ENCODE results near the gene PRKG2.
"Not testable (repeated sequence)": the region's sequence is repeated elsewhere in the genome, so short reads cannot be mapped to it uniquely, and the experiment has no call there.

PRKG2 gene

GRCh38 chr4:81165861-81166430 is 49.1 kb downstream of the PRKG2 start:
- no peaks in the 10 kb centered on the region for H3K9me3 Mint-ChIP-seq

GRCh38 chr4:81164623-81165416 is 50.2 kb downstream of the PRKG2 start:
- no peaks in the 10 kb centered on the region for H3K27me3 Mint-ChIP-seq

More at GRCh38 chr4:81165861-81166430, 49.1 kb downstream of the PRKG2 start:
- no peaks in the 10 kb centered on the region for H3K27me3 Mint-ChIP-seq
- DNase-seq: no peak
- no peak for ATAC-seq (replicated peaks)
- H3K27ac Mint-ChIP-seq: no peak overlapping the region
- H3K4me3 Mint-ChIP-seq: no peak overlapping the region
- no peaks in the 10 kb centered on the region for H3K4me1 Mint-ChIP-seq (ENCODE audit: low read depth in 2 of 2)
- no peaks in the 10 kb centered on the region for H3K36me3 Mint-ChIP-seq (ENCODE audit: insufficient read depth)

GRCh38 chr4:81164126-81164525 is 50.9 kb downstream of the PRKG2 start:
- Mint-ChIP-seq H3K27ac (no peak overlapping the region), H3K4me1 (ENCODE audit: low read depth in 2 of 2) (no peaks in the 10 kb centered on the region), H3K4me3 (no peak overlapping the region), H3K36me3 (ENCODE audit: insufficient read depth) (no peaks in the 10 kb centered on the region), H3K9me3 (no peaks in the 10 kb centered on the region), H3K27me3 (no peaks in the 10 kb centered on the region)
- DNase-seq: no peak
- no peak for ATAC-seq (replicated peaks)

More at GRCh38 chr4:81164623-81165416, 50.2 kb downstream of the PRKG2 start:
- ATAC-seq (replicated peaks): no peak
- Mint-ChIP-seq H3K9me3 (no peaks in the 10 kb centered on the region), H3K27ac (no peak overlapping the region), H3K4me3 (no peak overlapping the region), H3K4me1 (ENCODE audit: low read depth in 2 of 2) (no peaks in the 10 kb centered on the region), H3K36me3 (ENCODE audit: insufficient read depth) (no peaks in the 10 kb centered on the region)
- no peak for DNase-seq

- Mint-ChIP-seq H3K4me3 (no peak overlapping the region), H3K27ac (no peak overlapping the region), H3K4me1 (ENCODE audit: low read depth in 2 of 2) (no peaks in the 10 kb centered on the region), H3K36me3 (ENCODE audit: insufficient read depth) (no peaks in the 10 kb centered on the region), H3K9me3 (no peaks in the 10 kb centered on the region), H3K27me3 (no peaks in the 10 kb centered on the region)
- no peak for DNase-seq
- no peak for ATAC-seq (replicated peaks)
Observed at GRCh38 chr4:81162752-81163458, 52.1 kb downstream of the PRKG2 start.

GRCh38 chr4:81153714-81154323 is 61.2 kb downstream of the PRKG2 start:
- DNase-seq: peak; percentile 11 to 14 (median 12)
- not testable (repeated sequence) for H3K4me1 Mint-ChIP-seq (ENCODE audit: low read depth in 2 of 2); H3K36me3 Mint-ChIP-seq (ENCODE audit: insufficient read depth); ATAC-seq (replicated peaks); H3K9me3 Mint-ChIP-seq
- H3K27ac Mint-ChIP-seq: peak overlapping the region; percentile 78 to 91
- peak overlapping the region; percentile 81 to 88 for H3K4me3 Mint-ChIP-seq
- peaks cover 5 to 11% of the 10 kb centered on the region in 2 donors for H3K27me3 Mint-ChIP-seq

- ATAC-seq (replicated peaks) (no peak), DNase-seq (no peak)
- Mint-ChIP-seq H3K27me3 (peaks cover 5 to 11% of the 10 kb centered on the region in 2 donors), H3K4me1 (ENCODE audit: low read depth in 2 of 2) (peaks cover 0 to 3% of the 10 kb centered on the region in 2 donors), H3K9me3 (peaks cover 0 to 1% of the 10 kb centered on the region in 2 donors), H3K4me3 (peak overlapping the region; percentile 81 to 88), H3K36me3 (ENCODE audit: insufficient read depth) (no peaks in the 10 kb centered on the region), H3K27ac (peak overlapping the region; percentile 78 to 91)
Observed at GRCh38 chr4:81152839-81153713, 61.9 kb downstream of the PRKG2 start.

GRCh38 chr4:81149976-81150375 is 65.0 kb downstream of the PRKG2 start:
- Mint-ChIP-seq H3K4me1 (ENCODE audit: low read depth in 2 of 2) (peaks cover 0 to 3% of the 10 kb centered on the region in 2 donors), H3K27me3 (no peaks in the 10 kb centered on the region), H3K4me3 (no peak overlapping the region), H3K36me3 (ENCODE audit: insufficient read depth) (no peaks in the 10 kb centered on the region), H3K9me3 (peaks cover 0 to 1% of the 10 kb centered on the region in 2 donors), H3K27ac (no peak overlapping the region)
- DNase-seq: no peak
- ATAC-seq (replicated peaks): no peak

- no peak overlapping the region for H3K27ac Mint-ChIP-seq
- peaks cover 0 to under 1% of the 10 kb centered on the region in 2 donors for H3K4me1 Mint-ChIP-seq (ENCODE audit: low read depth in 2 of 2)
- DNase-seq (no peak), ATAC-seq (replicated peaks) (no peak)
- H3K27me3 Mint-ChIP-seq: no peaks in the 10 kb centered on the region
- H3K4me3 Mint-ChIP-seq: no peak overlapping the region
- peaks cover 0 to under 1% of the 10 kb centered on the region in 2 donors for H3K9me3 Mint-ChIP-seq
- peaks cover 2% of the 10 kb centered on the region for H3K36me3 Mint-ChIP-seq (ENCODE audit: insufficient read depth)
Observed at GRCh38 chr4:81148576-81148975, 66.4 kb downstream of the PRKG2 start.

- H3K36me3 Mint-ChIP-seq (ENCODE audit: insufficient read depth): peaks cover 2% of the 10 kb centered on the region
- H3K9me3 Mint-ChIP-seq: no peaks in the 10 kb centered on the region
- no peak overlapping the region for H3K4me3 Mint-ChIP-seq
- no peaks in the 10 kb centered on the region for H3K4me1 Mint-ChIP-seq (ENCODE audit: low read depth in 2 of 2)
- H3K27ac Mint-ChIP-seq: no peak overlapping the region
- DNase-seq (no peak), ATAC-seq (replicated peaks) (no peak)
- H3K27me3 Mint-ChIP-seq: no peaks in the 10 kb centered on the region
Observed at GRCh38 chr4:81146466-81146865, 68.6 kb downstream of the PRKG2 start.

GRCh38 chr4:81143183-81143582 is 71.8 kb downstream of the PRKG2 start:
- ATAC-seq (replicated peaks): no peak
- H3K4me1 Mint-ChIP-seq (ENCODE audit: low read depth in 2 of 2): no peaks in the 10 kb centered on the region
- no peak for DNase-seq
- no peak overlapping the region for H3K27ac Mint-ChIP-seq
- H3K27me3 Mint-ChIP-seq: no peaks in the 10 kb centered on the region
- H3K36me3 Mint-ChIP-seq (ENCODE audit: insufficient read depth): peaks cover 2% of the 10 kb centered on the region
- H3K9me3 Mint-ChIP-seq: no peaks in the 10 kb centered on the region
- no peak overlapping the region for H3K4me3 Mint-ChIP-seq

GRCh38 chr4:81142744-81143143 is 72.3 kb downstream of the PRKG2 start:
- H3K9me3 Mint-ChIP-seq: no peaks in the 10 kb centered on the region
- H3K4me3 Mint-ChIP-seq: no peak overlapping the region
- H3K36me3 Mint-ChIP-seq (ENCODE audit: insufficient read depth): peaks cover 2% of the 10 kb centered on the region
- ATAC-seq (replicated peaks) (no peak), DNase-seq (no peak)
- H3K27me3 Mint-ChIP-seq: no peaks in the 10 kb centered on the region
- H3K27ac Mint-ChIP-seq: no peak overlapping the region
- H3K4me1 Mint-ChIP-seq (ENCODE audit: low read depth in 2 of 2): no peaks in the 10 kb centered on the region

- no peaks in the 10 kb centered on the region for H3K27me3 Mint-ChIP-seq
- ATAC-seq (replicated peaks) (no peak), DNase-seq (no peak)
- no peaks in the 10 kb centered on the region for H3K9me3 Mint-ChIP-seq
- no peaks in the 10 kb centered on the region for H3K4me1 Mint-ChIP-seq (ENCODE audit: low read depth in 2 of 2)
- no peak overlapping the region for H3K4me3 Mint-ChIP-seq
- H3K27ac Mint-ChIP-seq: no peak overlapping the region
- no peaks in the 10 kb centered on the region for H3K36me3 Mint-ChIP-seq (ENCODE audit: insufficient read depth)
Observed at GRCh38 chr4:81137894-81138293, 77.1 kb downstream of the PRKG2 start.

- H3K36me3 Mint-ChIP-seq (ENCODE audit: insufficient read depth): no peaks in the 10 kb centered on the region
- H3K9me3 Mint-ChIP-seq: no peaks in the 10 kb centered on the region
- ATAC-seq (replicated peaks): no peak
- no peak overlapping the region for H3K27ac Mint-ChIP-seq
- H3K4me3 Mint-ChIP-seq: no peak overlapping the region
- no peaks in the 10 kb centered on the region for H3K27me3 Mint-ChIP-seq
- no peak for DNase-seq
- H3K4me1 Mint-ChIP-seq (ENCODE audit: low read depth in 2 of 2): no peaks in the 10 kb centered on the region
Observed at GRCh38 chr4:81137446-81137845, 77.6 kb downstream of the PRKG2 start.

All from effector memory CD8-positive, alpha-beta T cell (primary cell).